Left cardiac atrium (tissue), 4 donors: ENCODE measurements around the gene COBL. TPM values are rescaled to one million over a fixed set of nuclear protein-coding genes. Genes with fewer than 3 reads are reported as not detected.
A peak's percentile ranks its signal among the peaks of the same experiment; 100 is the strongest.

Source experiments
- ATAC-seq, 2 donors: fragments of 200-7000 bp; cut with Tn5 transposase; one replicate each; pipeline ENCODE4 v1.9.1; 2020; ENCODE audit warnings: mild to moderate bottlenecking in 2 of 2, moderate library complexity in 2 of 2
- DNase-seq: peaks from one replicate; pipeline ENCODE4 v3.0.0-alpha.2; 2020
- intact Hi-C, 2 donors: fragments of 100-400 bp; cut with DNase I; formaldehyde crosslinking; loops; one replicate each; pipeline versions ENCODE4 v1.14.1 to v1.15.1; 2022 to 2023
- total RNA-seq, 2 donors: library from RNA; stranded (reverse); fragmentation: NEBNext Ultra II Directional; extraction: Animal tissue kit (Norgen Biotek cat#: 25700); gene quantifications; one replicate each; pipeline ENCODE4 v1.2.1, GENCODE V29; 2021
- donor health status: DM: no; HTN: yes; CAD: no.
- donor health status: DM: no; HTN: yes; CAD: no; lungs with severe emphysema.
- donor health status: DM: yes; HTN: yes; CAD: no.
- donor health status: Dilated cardiomyopathy.

The COBL gene
- total RNA-seq, 2 donors from 2014 or later = 28.1 to 36.0 TPM

GRCh38 chr7:51186531-51186930 lies 130.1 kb downstream of the COBL start:
- ATAC-seq = peak; percentile 89 to 94
- intact Hi-C loops = loop anchor here in 1 of 2 donors (5.0 kb wide), 1 partner anchor 76 kb away; no protein-coding TSS in a partner anchor
- peak; percentile 39 for DNase-seq

- ATAC-seq (peak; percentile 44 to 55), DNase-seq (no peak)
- intact Hi-C loops = loop anchor here in 1 of 2 donors (5.0 kb wide), 1 partner anchor 175 kb away; no protein-coding TSS in a partner anchor
Observed at GRCh38 chr7:51182636-51183166, 133.9 kb downstream of the COBL start.

GRCh38 chr7:51180092-51180491 lies 136.5 kb downstream of the COBL start:
- DNase-seq = no peak
- ATAC-seq = no peak
- intact Hi-C loops = loop anchor here in 1 of 2 donors (5.0 kb wide), 1 partner anchor 177 kb away; no protein-coding TSS in a partner anchor

DNA sequence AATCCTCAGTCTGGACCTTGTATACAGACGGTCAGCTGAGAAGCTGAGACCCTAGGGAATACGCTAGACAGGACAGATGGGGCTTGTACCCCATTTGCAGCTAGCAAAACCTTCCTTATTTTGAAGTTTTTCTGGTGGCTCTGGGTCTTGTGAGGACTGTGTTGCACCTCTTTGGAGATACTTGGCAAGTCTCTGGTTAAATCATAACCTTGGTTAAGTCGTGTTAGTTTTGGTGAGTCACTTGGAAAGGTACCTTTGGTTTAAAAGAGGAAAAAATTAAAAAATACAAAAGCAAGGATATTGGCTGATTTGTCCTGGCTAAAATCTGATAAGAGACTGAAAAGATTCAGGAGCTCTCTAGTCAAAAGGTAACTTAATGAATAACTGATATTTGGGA lies 140.6 kb downstream of the COBL start:
- DNase-seq (no peak), ATAC-seq (no peak)
- intact Hi-C loops = no loop called here

- intact Hi-C loops = no loop called here
- no peak for DNase-seq
- ATAC-seq = no peak
Observed at GRCh38 chr7:51175316-51175991, 141.2 kb downstream of the COBL start.

DNA sequence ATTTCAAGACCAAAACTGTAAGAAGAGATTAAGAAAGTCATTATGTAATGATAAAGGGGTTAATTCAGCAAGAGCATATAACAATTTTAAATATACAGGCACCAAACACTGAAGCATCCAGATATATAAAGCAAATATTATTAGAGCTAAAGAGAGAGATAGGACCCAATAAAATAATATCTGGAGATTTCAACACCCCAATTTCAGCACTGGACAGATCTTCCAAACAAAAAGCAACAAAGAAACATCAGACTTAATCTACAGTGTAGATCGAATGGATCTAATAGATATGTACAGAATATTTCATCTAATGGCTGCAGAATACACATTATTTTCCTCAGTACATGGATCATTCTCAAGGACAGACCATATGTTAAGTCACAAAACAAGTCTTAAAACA lies 151.3 kb downstream of the COBL start:
- intact Hi-C loops = loop anchor here in 1 of 2 donors (10.0 kb wide), 1 partner anchor 961 kb away; no protein-coding TSS in a partner anchor
- no peak for ATAC-seq
- no peak for DNase-seq

GRCh38 chr7:51162724-51163329 lies 153.8 kb downstream of the COBL start:
- ATAC-seq (peak; percentile 53 to 94), DNase-seq (peak; percentile 73)
- intact Hi-C loops = loop anchor here (2.0 to 10.0 kb wide), 5 partner anchors 204 to 1071 kb away; partner anchors contain the start of gene ZPBP (in 1 of the 2)

GRCh38 chr7:51161937-51162336 lies 154.7 kb downstream of the COBL start:
- ATAC-seq (no peak), DNase-seq (no peak)
- intact Hi-C loops = loop anchor here (2.0 to 10.0 kb wide), 6 partner anchors 205 to 1070 kb away; partner anchors contain the start of gene ZPBP (in 1 of the 2)

DNA sequence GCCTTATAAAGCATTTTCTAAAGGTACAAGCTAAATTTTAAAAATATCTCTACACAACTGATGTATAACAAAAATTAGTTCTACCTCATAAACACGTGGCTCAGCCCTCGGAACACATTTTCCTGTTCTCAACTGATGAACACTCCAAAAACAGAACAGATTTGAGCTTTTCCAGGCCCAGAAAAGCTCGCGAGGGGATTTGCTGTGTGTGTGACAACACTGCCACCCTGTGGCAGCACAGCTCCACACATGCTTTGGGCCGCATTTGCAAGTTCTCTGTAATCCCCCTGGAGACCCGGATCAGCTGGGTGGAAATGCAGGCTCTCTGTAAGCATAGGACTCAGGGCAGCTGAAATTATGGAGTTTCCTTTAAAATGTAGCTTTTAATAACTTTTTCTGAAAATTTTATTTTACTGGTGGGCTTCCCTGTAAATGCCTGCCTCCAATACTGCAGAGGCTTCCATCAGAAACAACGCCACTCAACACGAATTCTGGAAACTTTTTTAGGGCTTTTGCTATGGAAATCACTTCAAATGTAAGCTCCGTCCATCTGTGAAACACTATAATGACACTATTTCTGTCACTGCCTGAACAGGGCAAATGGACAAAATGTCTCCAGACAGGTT lies 155.5 kb downstream of the COBL start:
- DNase-seq (peak; percentile 71), ATAC-seq (peak; percentile 79 to 84)
- intact Hi-C loops = loop anchor here (2.0 to 10.0 kb wide), 5 partner anchors 206 to 1069 kb away; partner anchors contain the start of gene ZPBP (in 1 of the 2)

- intact Hi-C loops = loop anchor here (2.0 to 10.0 kb wide), 5 partner anchors 207 to 1068 kb away; partner anchors contain the start of gene ZPBP (in 1 of the 2)
- ATAC-seq (no peak), DNase-seq (no peak)
Observed at GRCh38 chr7:51160411-51160810, 156.2 kb downstream of the COBL start.

- intact Hi-C loops = loop anchor here in 1 of 2 donors (10.0 kb wide), 1 partner anchor 544 kb away; no protein-coding TSS in a partner anchor
- ATAC-seq = no peak
- DNase-seq = no peak
Observed at GRCh38 chr7:51158742-51159445, 157.7 kb downstream of the COBL start.

- ATAC-seq (no peak), DNase-seq (no peak)
- intact Hi-C loops = loop anchor here in 1 of 2 donors (10.0 kb wide), 1 partner anchor 543 kb away; no protein-coding TSS in a partner anchor
Observed at GRCh38 chr7:51158211-51158610, 158.4 kb downstream of the COBL start.

DNA sequence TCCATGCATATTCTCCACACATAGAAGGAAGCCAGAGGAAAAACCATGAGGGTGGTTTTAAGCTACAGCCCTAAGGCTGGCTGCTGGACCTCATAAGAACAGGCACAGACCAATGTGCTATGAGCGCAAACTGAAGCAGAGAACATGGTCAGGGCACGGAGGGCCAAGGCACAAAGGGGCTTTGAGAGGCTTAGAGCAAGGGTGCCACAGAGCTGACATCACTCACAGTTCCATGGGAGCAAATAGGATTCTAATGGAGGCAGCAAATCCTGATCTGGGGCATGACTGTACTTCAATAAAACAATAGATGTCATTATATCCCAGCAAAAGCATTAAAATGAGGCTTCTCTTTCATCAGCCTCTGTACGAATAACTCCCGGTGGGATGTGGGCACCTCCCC lies 162.4 kb downstream of the COBL start:
- peak in 1 of 2 donors; percentile 36 for ATAC-seq
- intact Hi-C loops = loop anchor here in 1 of 2 donors (10.0 kb wide), 1 partner anchor 539 kb away; no protein-coding TSS in a partner anchor
- no peak for DNase-seq

GRCh38 chr7:51152706-51153200 lies 163.9 kb downstream of the COBL start:
- ATAC-seq (no peak), DNase-seq (no peak)
- intact Hi-C loops = loop anchor here in 1 of 2 donors (10.0 kb wide), 1 partner anchor 538 kb away; no protein-coding TSS in a partner anchor

DNA sequence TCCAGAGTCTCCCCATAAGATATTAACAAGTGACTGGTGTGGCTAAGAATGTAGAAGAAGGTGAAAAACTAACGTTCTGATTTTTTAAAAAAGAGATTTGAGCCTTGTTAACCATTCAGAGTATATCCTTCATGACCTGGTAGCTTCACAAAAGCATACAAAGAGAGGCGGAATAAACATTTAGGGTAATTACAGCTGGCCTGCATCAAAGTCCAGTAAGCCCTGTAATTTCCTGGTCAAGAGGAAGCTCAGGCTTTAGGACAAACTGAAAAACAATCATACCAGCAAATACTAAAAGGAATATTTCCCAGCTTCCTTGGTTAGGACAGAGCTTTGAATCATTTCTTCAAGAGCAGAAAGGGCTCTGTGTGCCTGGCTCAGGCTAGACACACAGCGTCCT lies 165.2 kb downstream of the COBL start:
- no peak for ATAC-seq
- no peak for DNase-seq
- intact Hi-C loops = loop anchor here in 1 of 2 donors (10.0 kb wide), 1 partner anchor 537 kb away; no protein-coding TSS in a partner anchor

DNA sequence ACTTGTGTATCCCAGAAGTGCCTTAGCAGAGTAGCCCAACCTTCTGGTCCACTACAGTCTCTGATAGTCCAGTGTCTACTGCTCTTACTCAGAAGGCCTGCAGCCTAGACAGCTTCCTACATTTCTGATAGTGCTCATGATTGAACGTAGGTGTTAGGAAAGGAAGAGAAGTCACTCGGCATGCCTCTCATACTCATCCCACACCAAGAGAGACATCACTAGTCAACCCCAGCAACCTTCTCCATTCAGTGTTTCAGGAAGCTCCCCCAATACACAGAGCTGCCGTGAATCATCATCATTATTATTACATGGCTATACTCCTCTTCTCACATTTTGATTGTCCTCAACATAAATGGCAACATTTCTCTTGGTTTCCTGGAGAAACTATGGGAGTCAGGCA lies 166.4 kb downstream of the COBL start:
- DNase-seq (no peak), ATAC-seq (no peak)
- intact Hi-C loops = loop anchor here in 1 of 2 donors (10.0 kb wide), 1 partner anchor 535 kb away; no protein-coding TSS in a partner anchor

- DNase-seq = no peak
- intact Hi-C loops = loop anchor here in 1 of 2 donors (5.0 to 10.0 kb wide), 2 partner anchors 533 to 676 kb away; no protein-coding TSS in a partner anchor
- no peak for ATAC-seq
Observed at GRCh38 chr7:51148216-51148615, 168.4 kb downstream of the COBL start.
